Hypothalamus (tissue), 51 donors: ENCODE data around the gene IL17RD.

Source experiments
- DNase-seq, 51 donors: peaks; one replicate each; lab custom pipeline; 2025; lab: John Stamatoyannopoulos, UW

The IL17RD gene

GRCh38 chr3:57076422-57076951 is 88.7 kb downstream of the IL17RD start:
- no peak for DNase-seq

GRCh38 chr3:57074135-57074534 is 91.0 kb downstream of the IL17RD start:
- no peak for DNase-seq

- no peak for DNase-seq
These were observed 91.5 kb downstream of the IL17RD start for GRCh38 chr3:57073628-57074027.

- no peak for DNase-seq
These were observed 95.7 kb downstream of the IL17RD start for GRCh38 chr3:57069503-57069902.

- peak in 8 of 51 donors; percentile 3 to 27 (median 20) for DNase-seq
These were observed 96.6 kb downstream of the IL17RD start for GRCh38 chr3:57068437-57069089.

GRCh38 chr3:57066471-57066870 is 98.7 kb downstream of the IL17RD start:
- no peak for DNase-seq

- DNase-seq: no peak
These were observed 99.6 kb downstream of the IL17RD start for GRCh38 chr3:57065588-57065987.

GRCh38 chr3:57064572-57064971 is 100.6 kb downstream of the IL17RD start:
- no peak for DNase-seq

GRCh38 chr3:57064001-57064400 is 101.2 kb downstream of the IL17RD start:
- DNase-seq: no peak

- peak in 1 of 51 donors; percentile 4 for DNase-seq
These were observed 102.1 kb downstream of the IL17RD start for GRCh38 chr3:57063032-57063431.

- DNase-seq: peak in 20 of 51 donors; percentile 3 to 51 (median 19)
These were observed 103.0 kb downstream of the IL17RD start for GRCh38 chr3:57062101-57062631.

- DNase-seq: no peak
These were observed 103.6 kb downstream of the IL17RD start for GRCh38 chr3:57061556-57061955.

- peak in 41 of 51 donors; percentile 5 to 83 (median 50) for DNase-seq
These were observed 104.9 kb downstream of the IL17RD start, which contains the start of gene SPATA12 for GRCh38 chr3:57060089-57060821. Gene SPATA12 (plus strand): TSS chr3:57060664. CDS start chr3:57073695, 13,031 bp downstream.

GRCh38 chr3:57059411-57059810 is 105.7 kb downstream of the IL17RD start:
- no peak for DNase-seq

- no peak for DNase-seq
These were observed 107.8 kb downstream of the IL17RD start for GRCh38 chr3:57057351-57057750.

GRCh38 chr3:57053122-57053521 is 112.0 kb downstream of the IL17RD start:
- DNase-seq: no peak

GRCh38 chr3:57052662-57053061 is 112.5 kb downstream of the IL17RD start:
- no peak for DNase-seq

GRCh38 chr3:57048728-57049127 is 116.4 kb downstream of the IL17RD start:
- no peak for DNase-seq

- DNase-seq: peak in 18 of 51 donors; percentile 2 to 76 (median 14)
These were observed 117.0 kb downstream of the IL17RD start for GRCh38 chr3:57048052-57048671.

GRCh38 chr3:57046101-57046765 is 118.9 kb downstream of the IL17RD start:
- DNase-seq: no peak

GRCh38 chr3:57043518-57043917 is 121.6 kb downstream of the IL17RD start:
- DNase-seq: no peak
